OCI-LY7 (cell line): ENCODE results near the gene C19orf25. TPM values are rescaled to one million over a fixed set of nuclear protein-coding genes. Genes with fewer than 3 reads are reported as not detected.

Experiments used
- BruUV-seq: library from RNA; stranded (reverse); fragments of 400-500 nt; replicated peaks from 2 replicates; lab custom pipeline; 2021; lab: Mats Ljungman, UMichigan
- CTCF ChIA-PET: fragments of 300-600 bp; sonication (Branson Sonifier 250); formaldehyde crosslinking; loops from one replicate; lab custom pipeline; 2022; ENCODE audit warnings: antibody characterized with exemption; ENCODE audit not compliant: unreplicated experiment; lab: Charles Lee
- POLR2A ChIA-PET: fragments of 300-600 bp; sonication (Branson Sonifier 250); formaldehyde crosslinking; loops from one replicate; lab custom pipeline; 2022; ENCODE audit warnings: antibody characterized with exemption; lab: Charles Lee
- DNase-seq: peaks from one replicate; pipeline ENCODE4 v3.0.0-alpha.2; 2015; ENCODE audit warnings: low spot score
- H2AFZ ChIP-seq: fragments of 200-600 bp; sonication (generic), shearing (Covaris generic); 2 replicates; pipeline ENCODE4 v1.6.1; 2014; ENCODE audit warnings: mild to moderate bottlenecking, antibody characterized with exemption, low read length, moderate library complexity
- H3K27ac ChIP-seq: fragments of 200-600 bp; sonication (generic); 2 replicates; pipeline ENCODE4 v1.5.1; 2014; ENCODE audit warnings: mixed run types, low read depth, mild to moderate bottlenecking, moderate library complexity, low read length, inconsistent platforms; ENCODE audit not compliant: poor library complexity, severe bottlenecking
- H3K36me3 ChIP-seq: fragments of 200-600 bp; sonication (generic); 2 replicates; pipeline ENCODE4 v1.6.1; 2014; ENCODE audit warnings: mild to moderate bottlenecking, antibody characterized with exemption, low read length, moderate library complexity, mixed read lengths; ENCODE audit not compliant: insufficient read depth
- H3K4me1 ChIP-seq: fragments of 200-600 bp; sonication (generic); 2 replicates; pipeline ENCODE4 v1.5.1; 2014; ENCODE audit warnings: mild to moderate bottlenecking, low read length; ENCODE audit not compliant: insufficient read depth, poor library complexity, severe bottlenecking
- H3K4me2 ChIP-seq: fragments of 200-600 bp; sonication (generic); 2 replicates; pipeline ENCODE4 v1.6.1; 2014; ENCODE audit warnings: mild to moderate bottlenecking, low read length
- H3K4me3 ChIP-seq: fragments of 200-600 bp; sonication (generic); 2 replicates; pipeline ENCODE4 v1.5.1; 2014; ENCODE audit warnings: mild to moderate bottlenecking, low read depth, low read length; ENCODE audit not compliant: poor library complexity, severe bottlenecking
- H3K79me2 ChIP-seq: fragments of 200-600 bp; sonication (generic); 2 replicates; pipeline ENCODE4 v1.6.1; 2016; ENCODE audit warnings: low read depth, mild to moderate bottlenecking, low read length, moderate library complexity, mixed read lengths; ENCODE audit not compliant: insufficient read depth
- H3K9me2 ChIP-seq: fragments of 200-600 bp; sonication (generic); 2 replicates; pipeline ENCODE4 v1.6.1; 2016; ENCODE audit warnings: mild to moderate bottlenecking, low read length, mixed read lengths; ENCODE audit not compliant: insufficient read depth
- H3K9me3 ChIP-seq: fragments of 200-600 bp; sonication (generic); 2 replicates; pipeline ENCODE4 v1.6.1; 2014; ENCODE audit warnings: mild to moderate bottlenecking, mixed run types, low read length, mixed read lengths
- H4K20me1 ChIP-seq: fragments of 200-600 bp; sonication (generic); 2 replicates; pipeline ENCODE4 v1.6.1; 2014; ENCODE audit warnings: mild to moderate bottlenecking, antibody characterized with exemption, low read length, moderate library complexity, mixed read lengths; ENCODE audit not compliant: insufficient read depth
- CTCF ChIP-seq: fragments of 200-600 bp; sonication (generic); conservative IDR thresholded peaks from 2 replicates; pipeline ENCODE4 v1.5.1; 2014; ENCODE audit warnings: mild to moderate bottlenecking, antibody characterized with exemption, low read length, moderate library complexity, mixed read lengths
- EZH2phosphoT487 ChIP-seq: fragments of 200-600 bp; sonication (generic); IDR thresholded peaks from 2 replicates; pipeline ENCODE4 v1.6.1; 2018; ENCODE audit warnings: low read depth, borderline replicate concordance, mild to moderate bottlenecking, mixed run types, antibody characterized with exemption, low read length, moderate library complexity, mixed read lengths
- intact Hi-C: fragments of 100-400 bp; cut with micrococcal nuclease; formaldehyde crosslinking; loops from one replicate; pipeline ENCODE4 v1.10.0; 2022; ENCODE audit not compliant: unreplicated experiment
- total RNA-seq, 2 experiments: library from RNA; depleted of rRNA in 1 of 2; stranded (reverse); fragments of >200 nt in 1 of 2; shearing (Covaris generic) in 1 of 2; gene quantifications; 2 replicates each; pipeline ENCODE4 v1.2.3, GENCODE V29; 2014 to 2022

Gene C19orf25
- total RNA-seq, 2 experiments from 2014 or later: 45.6 to 58.6 TPM

- CTCF ChIA-PET: no interaction called here
- Histone ChIP-seq H3K79me2 (no peaks in the 10 kb centered on the region), H3K4me3 (no peak overlapping the region), H2AFZ (no peak overlapping the region), H4K20me1 (peaks cover 7% of the 10 kb centered on the region; the same call in 1 of the 2 replicates), H3K36me3 (no peaks in the 10 kb centered on the region), H3K9me3 (no peaks in the 10 kb centered on the region), H3K9me2 (no peaks in the 10 kb centered on the region), H3K4me2 (no peak overlapping the region), H3K27ac (no peak overlapping the region), H3K4me1 (peaks cover 16% of the 10 kb centered on the region)
- intact Hi-C loops: no loop called here
- BruUV-seq: no TSS peak
- DNase-seq: peak; percentile 29
- POLR2A ChIA-PET: no interaction called here
- no peak for TF ChIP-seq EZH2phosphoT487
- TF ChIP-seq CTCF: 0 out of 2 replicates have a peak, but pooled peaks have one; percentile 36
These were observed 10.2 kb downstream of the C19orf25 start for GRCh38 chr19:1468821-1469254.

GRCh38 chr19:1468274-1468820 is 10.7 kb downstream of the C19orf25 start:
- POLR2A ChIA-PET: no interaction called here

More at GRCh38 chr19:1468274-1468820, 10.7 kb downstream of the C19orf25 start:
- H3K9me3 ChIP-seq: no peaks in the 10 kb centered on the region
- DNase-seq: no peak
- H3K79me2 ChIP-seq: no peaks in the 10 kb centered on the region
- TF ChIP-seq CTCF (no peak), EZH2phosphoT487 (no peak)
- no TSS peak for BruUV-seq
- CTCF ChIA-PET: no interaction called here
- H3K27ac ChIP-seq: no peak overlapping the region
- peaks cover 7% of the 10 kb centered on the region; the same call in 1 of the 2 replicates for H4K20me1 ChIP-seq
- H3K4me1 ChIP-seq: peaks cover 16% of the 10 kb centered on the region
- no peaks in the 10 kb centered on the region for H3K9me2 ChIP-seq
- no peak overlapping the region for H3K4me3 ChIP-seq
- no peak overlapping the region for H2AFZ ChIP-seq
- intact Hi-C loops: no loop called here
- no peaks in the 10 kb centered on the region for H3K36me3 ChIP-seq
- H3K4me2 ChIP-seq: no peak overlapping the region
